Retina (tissue), 1 donor: Measurements from ENCODE around the gene C6orf136.
"Not testable (repeated sequence)": the region's sequence is repeated elsewhere in the genome, so short reads cannot be mapped to it uniquely, and the experiment has no call there.

Experiments used
- DNase-seq: peaks from one replicate; pipeline ENCODE4 v3.0.0-alpha.2; 2016

The C6orf136 gene

DNA sequence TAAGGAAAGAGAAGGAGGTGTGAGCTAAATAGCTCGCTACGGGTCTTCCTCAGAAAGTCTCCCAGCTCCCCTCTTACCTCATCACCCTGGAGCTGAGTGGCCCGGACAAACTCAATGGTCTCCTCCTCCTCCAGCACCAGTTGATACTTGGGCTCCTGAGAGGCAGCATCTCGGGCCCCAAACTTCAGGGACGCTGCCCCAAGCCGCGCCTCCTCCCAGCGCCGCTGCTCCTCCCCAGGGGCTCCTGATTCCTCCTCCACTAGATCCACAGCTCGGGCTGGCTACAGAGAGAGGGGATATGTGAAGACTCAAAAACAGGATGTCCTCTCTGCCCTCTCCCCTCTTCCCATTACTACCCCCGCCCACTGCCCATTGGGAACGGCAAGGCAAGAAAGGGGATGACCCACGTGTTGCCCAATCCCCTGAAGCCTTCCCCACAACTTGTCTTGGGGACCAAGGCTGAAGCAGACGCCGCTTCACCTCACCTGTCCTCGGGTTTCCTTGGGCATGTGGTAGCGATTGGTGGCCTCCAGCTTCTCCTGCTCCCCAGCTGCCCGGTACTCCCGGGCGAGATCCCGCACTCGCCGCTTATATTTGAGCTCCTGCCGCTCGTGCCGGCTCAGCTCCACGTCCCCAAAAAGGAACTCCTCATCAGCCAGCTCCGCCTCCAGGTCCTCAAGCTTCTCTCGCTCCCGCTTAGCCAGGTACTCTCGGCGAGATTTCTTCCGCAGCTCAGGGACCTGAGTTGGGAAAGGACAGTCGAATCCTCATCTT, 18.2 kb downstream of the C6orf136 start:
- DNase-seq, result no peak

DNA sequence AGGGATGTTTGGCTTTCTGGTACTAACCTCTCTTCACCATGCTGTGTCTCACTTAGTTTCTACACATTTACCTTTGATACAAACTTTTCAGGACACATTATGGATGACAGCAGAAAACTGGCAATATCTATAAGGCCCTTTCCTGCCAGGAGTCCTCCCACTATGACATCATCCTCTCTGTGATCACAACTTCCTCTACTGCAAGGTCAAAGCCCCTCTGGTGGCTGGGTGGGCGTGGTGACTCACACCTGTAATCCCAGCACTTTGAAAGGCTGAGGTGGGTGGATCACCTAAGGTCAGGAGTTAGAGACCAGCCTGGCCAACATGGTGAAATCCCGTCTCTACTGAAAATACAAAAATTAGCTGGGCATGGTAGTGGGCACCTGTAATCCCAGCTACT, 19.4 kb downstream of the C6orf136 start:
- DNase-seq, result not testable (repeated sequence)

DNA sequence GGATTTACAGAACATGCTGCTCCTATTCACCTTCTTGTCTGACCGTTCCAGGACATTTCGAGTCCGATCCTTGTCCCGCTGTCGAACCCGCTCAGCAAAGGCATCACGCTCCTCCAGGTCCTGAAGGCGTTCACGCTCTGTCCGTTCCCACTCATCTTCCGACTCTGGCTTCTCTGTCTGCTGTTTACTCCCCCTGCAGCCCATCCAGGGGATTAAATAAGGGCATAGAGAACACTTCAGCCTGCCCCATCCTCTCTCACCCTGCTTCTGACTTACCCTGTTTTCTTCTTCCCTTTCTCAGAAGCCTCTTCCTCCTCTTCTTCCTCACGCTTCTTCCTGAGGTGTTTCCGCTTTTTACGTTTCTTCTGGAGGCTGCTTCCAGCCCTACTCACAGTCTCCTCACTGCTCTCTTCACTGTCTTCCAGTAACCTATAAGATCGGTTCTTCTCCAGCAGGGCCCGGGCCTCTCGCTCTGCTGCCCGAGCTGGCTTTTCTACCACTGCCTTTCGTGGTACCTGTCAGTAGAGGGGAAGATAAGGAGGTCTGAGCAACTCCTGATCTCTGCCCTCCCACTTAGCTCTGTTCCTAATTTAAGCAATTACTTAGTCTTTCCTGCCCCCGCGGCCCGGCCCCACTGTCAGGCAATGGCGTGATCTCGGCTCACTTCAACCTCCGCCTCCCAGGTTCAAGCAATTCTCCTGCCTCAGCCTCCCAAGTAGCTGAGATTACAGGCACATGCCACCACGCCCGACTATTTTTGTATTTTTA, 24.0 kb downstream of the C6orf136 start:
- DNase-seq, result no peak

DNA sequence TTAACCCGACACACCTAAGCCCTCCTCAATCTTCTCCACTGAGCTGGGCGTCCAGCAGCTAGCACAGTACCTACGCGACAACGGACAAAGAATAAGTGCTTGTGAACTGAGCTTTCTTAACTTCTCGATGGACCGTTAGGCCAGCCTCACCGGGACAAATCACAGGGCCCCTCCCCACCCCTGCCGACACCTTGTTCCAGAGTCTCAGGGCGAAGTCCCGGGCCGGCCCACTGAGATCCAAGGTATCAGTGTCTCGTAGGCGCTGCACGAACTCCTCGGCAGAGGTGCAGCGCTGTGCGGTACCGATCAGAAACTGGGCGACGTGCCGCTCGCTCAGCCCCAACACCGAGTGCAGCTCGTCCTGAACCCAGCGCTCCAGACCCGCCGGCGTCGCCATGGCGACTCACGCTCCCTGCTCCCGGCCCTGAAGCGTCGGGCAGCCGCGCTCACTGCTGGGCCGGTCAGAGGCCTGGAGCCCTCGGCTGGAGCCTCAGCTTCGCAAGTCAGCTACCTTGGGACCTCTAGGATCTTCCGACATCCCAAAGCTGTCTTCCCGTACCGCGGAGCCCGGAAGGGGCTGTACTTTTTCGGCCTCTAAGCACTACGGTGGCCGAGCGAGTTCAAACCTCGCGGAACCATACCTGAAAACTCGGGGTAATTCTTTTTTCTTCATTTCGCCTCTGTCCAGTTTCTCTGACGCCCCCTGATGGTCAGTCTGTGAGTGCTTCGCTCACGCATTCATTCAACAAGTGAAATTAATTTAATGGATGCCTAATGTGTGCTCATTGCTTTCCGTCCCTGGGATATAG, 25.7 kb downstream of the C6orf136 start, which contains the start of gene DHX16:
Gene DHX16, minus strand, starts transcription at position 562 of the 809 bp plus-strand sequence. Its CDS starts 165 bp downstream, at position 397.
- DNase-seq, result peak; percentile 96

- no peak for DNase-seq
Measured at GRCh38 chr6:30676660-30677285, 29.8 kb downstream of the C6orf136 start.

- peak; percentile 92 for DNase-seq
Measured at GRCh38 chr6:30678964-30679726, 32.2 kb downstream of the C6orf136 start.

GRCh38 chr6:30679765-30680535, 33.0 kb downstream of the C6orf136 start:
- peak; percentile 12 for DNase-seq

DNA sequence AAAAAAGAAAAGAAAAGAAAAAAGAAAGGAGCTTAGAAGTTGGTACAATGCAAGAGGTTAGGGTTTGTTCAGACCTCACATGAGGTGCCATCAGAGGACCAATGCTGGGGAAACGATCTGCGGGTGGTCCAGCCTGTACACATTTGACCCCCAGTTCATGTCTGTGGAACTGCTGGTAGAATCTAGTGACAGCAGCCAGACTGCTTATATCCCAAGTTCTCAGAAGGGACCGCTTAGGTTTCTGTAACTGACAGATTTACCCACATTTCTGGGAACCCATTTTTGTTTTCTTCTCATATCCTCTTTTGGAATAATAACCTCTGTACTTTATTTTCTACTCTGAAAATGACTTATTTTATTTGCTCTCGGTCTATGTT, 34.8 kb downstream of the C6orf136 start:
- DNase-seq, result no peak

DNA sequence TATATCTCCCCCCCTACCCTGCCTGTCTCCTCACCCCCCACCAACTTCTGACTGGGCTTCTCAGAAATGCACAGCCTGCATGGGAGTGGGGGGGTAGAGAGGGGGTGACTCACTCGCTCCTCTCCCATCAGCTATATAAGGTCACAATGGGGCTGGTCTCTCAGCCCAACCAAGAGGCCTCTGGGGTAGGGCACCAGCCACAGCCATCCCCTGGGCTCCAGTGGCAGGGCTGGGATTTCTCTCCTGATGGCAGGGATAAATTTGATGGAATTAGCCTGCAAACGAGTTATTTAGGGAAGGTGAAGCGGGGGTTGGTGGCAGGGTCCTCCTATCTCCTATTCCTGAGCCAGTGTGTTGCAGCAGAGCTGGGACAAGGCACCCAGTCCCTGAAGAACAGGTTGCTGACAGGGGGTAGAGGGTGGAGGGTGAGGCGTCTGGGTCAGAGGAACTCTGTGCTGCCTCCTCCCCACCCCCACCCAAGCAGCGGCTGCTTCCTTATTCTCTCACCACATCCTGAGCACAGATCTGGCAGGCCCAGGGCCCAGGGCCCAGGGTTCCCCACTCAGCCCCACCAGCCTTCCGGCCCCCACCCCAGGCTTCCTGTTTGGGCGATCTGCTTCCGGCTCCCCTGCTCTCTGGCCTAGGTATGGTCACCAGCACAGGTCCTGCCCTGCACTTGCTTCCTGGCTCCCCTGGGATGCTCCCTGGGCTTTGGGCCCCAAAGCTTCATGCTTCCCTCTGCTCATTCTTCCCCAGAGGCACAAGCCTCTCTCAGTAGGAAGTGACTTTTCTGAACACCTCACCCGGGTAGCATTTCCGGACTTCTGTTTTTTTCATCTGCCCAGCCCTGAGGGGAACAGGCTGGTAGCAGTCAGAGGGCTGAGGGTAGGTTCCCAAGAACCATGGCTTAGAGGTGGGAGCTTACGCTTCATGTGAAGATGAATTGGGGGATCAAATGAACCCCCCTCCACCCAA, 35.5 kb downstream of the C6orf136 start:
- peak; percentile 11 for DNase-seq

- DNase-seq, result no peak
Measured at GRCh38 chr6:30683183-30683979, 36.4 kb downstream of the C6orf136 start.

- no peak for DNase-seq
Measured at GRCh38 chr6:30683980-30684338, 37.0 kb downstream of the C6orf136 start.

DNA sequence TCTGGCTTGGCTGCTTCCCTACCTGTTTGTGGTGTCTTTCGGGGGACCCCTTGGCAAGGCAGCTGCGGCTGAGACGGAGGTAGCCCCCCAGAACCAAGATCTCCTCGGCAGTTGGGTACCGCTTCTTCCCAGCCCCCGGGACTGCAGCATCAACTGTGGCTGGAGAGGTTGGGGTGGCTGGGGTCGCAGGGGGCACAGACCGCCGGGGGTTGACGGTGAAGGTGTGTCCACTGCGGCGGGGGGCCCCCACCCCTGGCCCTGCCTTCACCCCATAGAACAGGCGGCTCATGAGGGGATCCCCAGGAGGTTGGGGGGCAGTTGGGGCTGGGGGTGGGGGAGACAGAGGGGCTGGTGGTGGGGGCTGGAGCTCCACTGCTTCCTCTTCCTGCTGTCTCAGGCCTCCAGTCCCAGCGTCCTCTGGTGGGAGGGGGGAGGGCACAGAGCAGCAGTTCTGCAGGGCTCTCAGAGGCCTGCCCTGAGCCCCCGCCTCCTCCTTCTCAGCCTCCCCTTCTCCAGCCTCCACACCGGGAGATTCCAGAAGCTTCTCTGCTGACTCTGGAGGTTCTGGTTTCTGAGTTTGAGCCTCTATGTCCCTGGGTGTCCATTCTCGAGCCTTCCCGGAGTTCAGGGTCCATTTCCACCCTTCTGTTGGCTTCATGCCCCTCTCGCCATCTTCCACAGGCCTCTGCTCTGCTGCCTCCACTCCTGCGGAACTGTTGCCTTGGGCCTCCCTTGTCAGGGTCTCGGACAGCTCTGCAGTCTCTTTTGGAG, 37.6 kb downstream of the C6orf136 start:
- DNase-seq, result no peak

DNA sequence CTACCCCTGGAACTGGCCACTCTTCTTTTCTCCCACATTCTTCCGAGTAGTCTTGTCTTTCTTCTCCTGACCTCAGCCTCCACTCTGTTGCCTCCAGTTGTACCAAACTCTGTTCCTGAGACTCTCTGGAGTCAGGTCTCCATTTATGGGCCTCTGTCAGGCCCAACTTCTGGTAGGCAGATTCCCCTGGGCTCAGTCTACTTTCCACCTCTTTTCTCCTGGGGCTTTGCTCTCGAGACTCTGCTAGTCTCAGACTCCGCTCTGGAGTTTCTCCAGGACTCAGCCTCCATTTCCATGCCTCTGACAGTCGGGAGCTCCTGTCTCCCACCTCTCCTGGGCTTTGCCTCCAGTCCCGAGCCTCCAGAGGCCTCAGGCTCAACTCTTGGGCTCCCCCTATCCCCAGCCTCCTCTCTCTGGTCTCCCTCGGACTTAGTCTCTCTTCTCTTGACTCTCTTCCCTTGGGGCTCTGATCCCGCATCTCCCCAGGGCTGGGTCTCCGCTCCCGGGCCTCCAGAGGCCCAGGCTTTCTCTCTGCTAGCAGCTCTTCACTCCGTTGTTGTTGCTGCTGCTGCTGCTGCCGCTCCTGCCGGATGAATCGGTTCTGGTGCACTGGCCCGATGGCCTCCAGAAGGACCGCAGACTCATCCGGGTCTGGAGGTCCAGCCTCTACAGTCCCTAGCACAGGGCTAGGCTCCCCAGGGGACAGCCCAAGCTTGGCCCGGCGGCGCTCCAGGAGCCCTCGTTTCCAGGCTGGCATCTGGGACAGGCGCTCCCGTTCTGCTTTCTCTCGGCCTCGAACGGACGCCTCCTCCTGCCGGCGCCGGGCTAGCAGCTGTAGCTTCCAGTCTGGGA, 38.5 kb downstream of the C6orf136 start:
- DNase-seq, result no peak

DNA sequence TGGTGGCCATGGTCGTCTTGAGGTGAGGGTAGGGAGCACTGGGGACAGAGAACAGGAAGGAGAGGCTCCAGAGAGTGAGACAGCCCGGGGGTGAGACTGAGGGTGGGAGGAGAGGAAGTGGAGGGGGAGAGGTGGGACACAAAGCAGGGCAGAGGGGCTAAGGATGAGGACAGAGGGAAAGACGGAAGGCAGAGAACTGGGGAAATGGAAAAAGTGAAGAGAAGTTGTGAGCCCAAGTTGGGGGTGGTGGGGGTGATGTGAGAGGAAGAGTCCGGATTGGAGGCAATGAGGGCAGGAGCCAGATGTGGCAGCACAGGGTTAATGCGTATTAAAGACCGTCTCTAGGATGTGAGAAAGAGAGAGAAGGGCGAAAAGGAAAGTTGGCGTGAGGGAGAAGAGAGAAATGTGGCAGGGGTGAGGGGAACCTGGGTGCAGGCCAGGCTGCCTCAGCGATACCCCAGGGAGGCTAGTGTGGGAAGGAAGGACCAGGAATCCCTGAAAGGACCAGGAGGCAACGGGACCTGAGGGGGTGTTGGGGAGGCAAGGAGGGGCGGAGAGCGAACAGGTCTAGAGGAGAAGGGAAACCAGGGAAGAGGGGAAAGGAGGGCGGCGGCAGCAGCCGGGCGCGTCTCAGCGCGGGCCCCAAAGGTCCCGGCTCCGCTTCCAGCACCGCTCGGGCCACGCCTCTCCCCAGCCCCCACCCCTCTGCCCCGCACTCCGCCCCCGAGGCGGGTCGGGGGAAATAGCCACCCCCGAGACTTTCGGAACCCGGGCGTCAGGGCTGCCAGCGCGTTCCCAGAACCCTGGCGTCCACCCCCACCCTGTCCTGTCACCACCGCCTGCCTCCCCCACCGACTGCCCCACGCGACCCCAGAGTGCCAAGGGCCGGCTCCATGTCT, 39.3 kb downstream of the C6orf136 start, which contains the start of gene PPP1R18:
Gene PPP1R18, minus strand, starts transcription at position 637 of the 899 bp plus-strand sequence. Its CDS starts 627 bp downstream, at position 10.
- DNase-seq, result peak; percentile 54

- peak; percentile 94 for DNase-seq
Measured at GRCh38 chr6:30686908-30687658, 40.1 kb downstream of the C6orf136 start.
